ENCODE measurements around the gene ATRNL1. TPM values are rescaled to one million over a fixed set of nuclear protein-coding genes. Genes with fewer than 3 reads are reported as not detected.

The ATRNL1 gene, protein sequence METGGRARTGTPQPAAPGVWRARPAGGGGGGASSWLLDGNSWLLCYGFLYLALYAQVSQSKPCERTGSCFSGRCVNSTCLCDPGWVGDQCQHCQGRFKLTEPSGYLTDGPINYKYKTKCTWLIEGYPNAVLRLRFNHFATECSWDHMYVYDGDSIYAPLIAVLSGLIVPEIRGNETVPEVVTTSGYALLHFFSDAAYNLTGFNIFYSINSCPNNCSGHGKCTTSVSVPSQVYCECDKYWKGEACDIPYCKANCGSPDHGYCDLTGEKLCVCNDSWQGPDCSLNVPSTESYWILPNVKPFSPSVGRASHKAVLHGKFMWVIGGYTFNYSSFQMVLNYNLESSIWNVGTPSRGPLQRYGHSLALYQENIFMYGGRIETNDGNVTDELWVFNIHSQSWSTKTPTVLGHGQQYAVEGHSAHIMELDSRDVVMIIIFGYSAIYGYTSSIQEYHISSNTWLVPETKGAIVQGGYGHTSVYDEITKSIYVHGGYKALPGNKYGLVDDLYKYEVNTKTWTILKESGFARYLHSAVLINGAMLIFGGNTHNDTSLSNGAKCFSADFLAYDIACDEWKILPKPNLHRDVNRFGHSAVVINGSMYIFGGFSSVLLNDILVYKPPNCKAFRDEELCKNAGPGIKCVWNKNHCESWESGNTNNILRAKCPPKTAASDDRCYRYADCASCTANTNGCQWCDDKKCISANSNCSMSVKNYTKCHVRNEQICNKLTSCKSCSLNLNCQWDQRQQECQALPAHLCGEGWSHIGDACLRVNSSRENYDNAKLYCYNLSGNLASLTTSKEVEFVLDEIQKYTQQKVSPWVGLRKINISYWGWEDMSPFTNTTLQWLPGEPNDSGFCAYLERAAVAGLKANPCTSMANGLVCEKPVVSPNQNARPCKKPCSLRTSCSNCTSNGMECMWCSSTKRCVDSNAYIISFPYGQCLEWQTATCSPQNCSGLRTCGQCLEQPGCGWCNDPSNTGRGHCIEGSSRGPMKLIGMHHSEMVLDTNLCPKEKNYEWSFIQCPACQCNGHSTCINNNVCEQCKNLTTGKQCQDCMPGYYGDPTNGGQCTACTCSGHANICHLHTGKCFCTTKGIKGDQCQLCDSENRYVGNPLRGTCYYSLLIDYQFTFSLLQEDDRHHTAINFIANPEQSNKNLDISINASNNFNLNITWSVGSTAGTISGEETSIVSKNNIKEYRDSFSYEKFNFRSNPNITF (N-terminal part only)
- 0.58 and 1.4 TPM in 2 replicates for total RNA-seq

DNA sequence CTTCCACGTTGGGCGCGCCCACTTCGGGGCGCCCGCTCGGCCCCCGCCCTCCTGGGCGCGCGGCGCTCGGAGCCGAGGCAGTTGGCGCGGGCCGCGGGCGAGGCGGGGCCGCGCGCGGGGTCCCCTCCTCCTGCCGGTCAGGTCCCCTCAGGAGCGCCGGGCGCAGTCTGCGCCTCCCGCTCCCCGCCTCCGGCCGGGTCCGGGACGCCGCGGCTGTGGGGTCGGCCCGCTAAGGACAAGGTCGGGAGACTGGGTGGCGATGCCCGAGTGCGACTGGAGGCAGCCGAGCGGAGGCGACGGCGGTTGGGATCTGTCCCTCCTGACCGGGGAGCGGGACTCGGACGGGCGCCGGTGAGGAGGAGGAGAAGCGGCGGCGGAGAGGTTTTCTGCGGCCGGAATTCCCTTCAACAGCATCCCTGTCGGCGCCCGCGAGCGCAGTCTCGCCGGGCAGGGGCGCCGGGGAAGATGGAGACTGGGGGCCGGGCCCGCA lies at the start of gene ATRNL1:
ATRNL1 (plus strand) TSS at position 80 of the 490 bp plus-strand sequence; CDS start at position 466, 386 bp downstream.

Other genes with a start within 250 kb of the ATRNL1 start
- gene TRUB1, start 155.2 kb upstream of the ATRNL1 start, total RNA-seq = 27.2 and 33.8 TPM in 2 replicates